OCI-LY3 (cell line): ENCODE measurements around the gene MVB12A.
A peak's percentile ranks its signal among the peaks of the same experiment; 100 is the strongest.

Experiments
- EZH2phosphoT487 ChIP-seq: fragments of 200-600 bp; shearing (Covaris generic); IDR thresholded peaks from 2 replicates; pipeline ENCODE4 v1.6.1; 2018; ENCODE audit warnings: antibody characterized with exemption, mixed run types, low read depth
- TF ChIP-seq, protein P1 (sequence below): fragments of 200-600, 300-600 bp; sonication (generic); IDR thresholded peaks from 2 replicates; pipeline ENCODE4 v1.5.1; 2014; ENCODE audit warnings: antibody characterized with exemption, low read length, low read depth

DNA sequence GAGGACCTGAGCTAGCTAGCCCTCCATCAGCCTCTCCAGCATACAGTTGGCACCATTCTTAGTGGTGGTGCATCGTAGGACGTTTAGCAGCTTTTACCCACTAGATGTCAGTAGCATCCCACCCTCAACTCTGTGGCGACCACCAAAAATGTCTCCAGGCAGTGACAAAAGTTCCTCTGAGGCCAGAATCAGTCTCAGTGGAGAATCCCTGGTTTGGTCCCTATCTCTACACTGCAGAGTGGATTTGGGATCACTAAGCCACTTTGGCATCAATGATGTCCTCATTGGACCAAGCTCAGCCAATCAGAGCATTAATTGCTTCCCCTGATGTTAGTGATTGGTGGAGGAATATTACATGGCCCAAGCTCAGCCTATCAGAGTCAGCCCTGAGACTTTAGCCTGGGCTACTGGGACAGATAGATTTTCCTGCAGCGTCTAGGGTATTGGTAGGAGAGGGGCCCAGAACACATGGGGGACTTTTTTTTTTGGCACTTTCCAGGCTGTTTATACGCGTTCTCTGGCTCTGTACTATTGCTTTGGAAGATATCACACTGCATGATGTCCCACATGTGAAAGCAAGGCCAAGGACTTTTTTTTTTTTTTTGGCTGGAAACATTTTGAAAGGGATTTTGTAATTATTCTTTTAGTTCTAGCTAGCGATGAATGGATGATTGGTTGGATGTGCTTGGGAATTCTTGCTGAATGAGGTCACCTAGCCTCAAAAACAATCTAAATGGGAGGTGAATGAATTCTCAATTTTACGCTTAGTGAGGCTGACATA is 21.6 kb downstream of the MVB12A start:
- TF ChIP-seq, protein P1, sequence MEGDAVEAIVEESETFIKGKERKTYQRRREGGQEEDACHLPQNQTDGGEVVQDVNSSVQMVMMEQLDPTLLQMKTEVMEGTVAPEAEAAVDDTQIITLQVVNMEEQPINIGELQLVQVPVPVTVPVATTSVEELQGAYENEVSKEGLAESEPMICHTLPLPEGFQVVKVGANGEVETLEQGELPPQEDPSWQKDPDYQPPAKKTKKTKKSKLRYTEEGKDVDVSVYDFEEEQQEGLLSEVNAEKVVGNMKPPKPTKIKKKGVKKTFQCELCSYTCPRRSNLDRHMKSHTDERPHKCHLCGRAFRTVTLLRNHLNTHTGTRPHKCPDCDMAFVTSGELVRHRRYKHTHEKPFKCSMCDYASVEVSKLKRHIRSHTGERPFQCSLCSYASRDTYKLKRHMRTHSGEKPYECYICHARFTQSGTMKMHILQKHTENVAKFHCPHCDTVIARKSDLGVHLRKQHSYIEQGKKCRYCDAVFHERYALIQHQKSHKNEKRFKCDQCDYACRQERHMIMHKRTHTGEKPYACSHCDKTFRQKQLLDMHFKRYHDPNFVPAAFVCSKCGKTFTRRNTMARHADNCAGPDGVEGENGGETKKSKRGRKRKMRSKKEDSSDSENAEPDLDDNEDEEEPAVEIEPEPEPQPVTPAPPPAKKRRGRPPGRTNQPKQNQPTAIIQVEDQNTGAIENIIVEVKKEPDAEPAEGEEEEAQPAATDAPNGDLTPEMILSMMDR, result peak; percentile 60
- TF ChIP-seq EZH2phosphoT487, result no peak
